NB4 (cell line): ENCODE data around the gene THSD7B.

ENCODE experiments used
- MYC ChIP-seq: IDR thresholded peaks from 2 replicates; pipeline ENCODE4 v1.6.1; 2011; ENCODE audit warnings: low read depth, low read length
- POLR2A ChIP-seq: IDR thresholded peaks from 2 replicates; pipeline ENCODE4 v1.6.1; 2011; ENCODE audit warnings: mild to moderate bottlenecking; ENCODE audit not compliant: insufficient read length; ENCODE audit errors: extremely low read depth
- TF ChIP-seq, protein P1 (sequence below): IDR thresholded peaks from one replicate; pipeline ENCODE4 v1.5.1; 2012; ENCODE audit warnings: low read depth, low read length
- TF ChIP-seq, protein P2 (sequence below): IDR thresholded peaks from 2 replicates; pipeline ENCODE4 v1.6.1; 2011; ENCODE audit warnings: low read depth, low read length

DNA sequence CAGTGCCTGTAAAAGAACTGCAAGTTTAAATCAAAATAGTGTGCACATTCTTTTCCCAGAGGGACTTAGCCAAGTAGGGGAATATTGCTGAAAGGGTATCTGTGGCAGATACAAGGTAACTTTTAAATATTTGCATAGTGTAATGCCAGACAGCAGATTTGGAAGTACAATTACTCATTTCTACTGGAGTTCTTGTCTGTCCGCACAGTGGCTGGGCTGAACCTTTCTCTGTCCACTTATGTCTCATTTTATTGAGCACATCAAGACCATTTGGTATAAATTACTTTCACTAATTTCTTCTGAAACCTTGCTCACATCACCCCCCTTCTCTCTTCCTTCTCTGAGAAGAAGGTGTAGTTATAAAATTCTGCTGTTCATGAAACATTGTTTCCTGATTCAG, 271.3 kb downstream of the THSD7B start:
- TF ChIP-seq, protein P1, sequence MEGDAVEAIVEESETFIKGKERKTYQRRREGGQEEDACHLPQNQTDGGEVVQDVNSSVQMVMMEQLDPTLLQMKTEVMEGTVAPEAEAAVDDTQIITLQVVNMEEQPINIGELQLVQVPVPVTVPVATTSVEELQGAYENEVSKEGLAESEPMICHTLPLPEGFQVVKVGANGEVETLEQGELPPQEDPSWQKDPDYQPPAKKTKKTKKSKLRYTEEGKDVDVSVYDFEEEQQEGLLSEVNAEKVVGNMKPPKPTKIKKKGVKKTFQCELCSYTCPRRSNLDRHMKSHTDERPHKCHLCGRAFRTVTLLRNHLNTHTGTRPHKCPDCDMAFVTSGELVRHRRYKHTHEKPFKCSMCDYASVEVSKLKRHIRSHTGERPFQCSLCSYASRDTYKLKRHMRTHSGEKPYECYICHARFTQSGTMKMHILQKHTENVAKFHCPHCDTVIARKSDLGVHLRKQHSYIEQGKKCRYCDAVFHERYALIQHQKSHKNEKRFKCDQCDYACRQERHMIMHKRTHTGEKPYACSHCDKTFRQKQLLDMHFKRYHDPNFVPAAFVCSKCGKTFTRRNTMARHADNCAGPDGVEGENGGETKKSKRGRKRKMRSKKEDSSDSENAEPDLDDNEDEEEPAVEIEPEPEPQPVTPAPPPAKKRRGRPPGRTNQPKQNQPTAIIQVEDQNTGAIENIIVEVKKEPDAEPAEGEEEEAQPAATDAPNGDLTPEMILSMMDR = no peak
- TF ChIP-seq, protein P2, sequence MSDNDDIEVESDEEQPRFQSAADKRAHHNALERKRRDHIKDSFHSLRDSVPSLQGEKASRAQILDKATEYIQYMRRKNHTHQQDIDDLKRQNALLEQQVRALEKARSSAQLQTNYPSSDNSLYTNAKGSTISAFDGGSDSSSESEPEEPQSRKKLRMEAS = no peak
- TF ChIP-seq POLR2A (no peak), MYC (no peak)
